Measurements from ENCODE around the gene BBIP1. TPM values are rescaled to one million over a fixed set of nuclear protein-coding genes. Genes with fewer than 3 reads are reported as not detected.
A peak's percentile ranks its signal among the peaks of the same experiment; 100 is the strongest.

BBIP1 gene
- total RNA-seq, 1 experiment from 2014 or later: 16.7 TPM

GRCh38 chr10:110861476-110861875 lies 57.5 kb downstream of the BBIP1 start:
- DNase-seq: no peak
- CTCF ChIA-PET: no interaction called here

GRCh38 chr10:110860576-110861241 lies 58.3 kb downstream of the BBIP1 start:
- BruUV-seq (replicated peaks): no TSS peak
- H3K4me3 Mint-ChIP-seq (ENCODE audit: unreplicated experiment): no peak overlapping the region
- H3K9me3 ChIP-seq: no peaks in the 10 kb centered on the region
- no peak overlapping the region for H3K4me3 ChIP-seq (ENCODE audit: low read depth, low read length)
- no peaks in the 10 kb centered on the region for H3K36me3 ChIP-seq (ENCODE audit: control insufficient read depth, insufficient read depth, low read length)
- intact Hi-C loops (cut with micrococcal nuclease; ENCODE audit: unreplicated experiment): no loop called here
- H3K27ac Mint-ChIP-seq (ENCODE audit: unreplicated experiment): peak overlapping the region; percentile 64
- H3K36me3 Mint-ChIP-seq (ENCODE audit: insufficient read depth, unreplicated experiment): peaks cover 11% of the 10 kb centered on the region
- no peaks in the 10 kb centered on the region for H3K27me3 ChIP-seq (replicated peaks; ENCODE audit: control insufficient read depth, insufficient read depth, low read length)
- peaks cover 39% of the 10 kb centered on the region for H3K4me1 ChIP-seq
- TF ChIP-seq, protein P1, sequence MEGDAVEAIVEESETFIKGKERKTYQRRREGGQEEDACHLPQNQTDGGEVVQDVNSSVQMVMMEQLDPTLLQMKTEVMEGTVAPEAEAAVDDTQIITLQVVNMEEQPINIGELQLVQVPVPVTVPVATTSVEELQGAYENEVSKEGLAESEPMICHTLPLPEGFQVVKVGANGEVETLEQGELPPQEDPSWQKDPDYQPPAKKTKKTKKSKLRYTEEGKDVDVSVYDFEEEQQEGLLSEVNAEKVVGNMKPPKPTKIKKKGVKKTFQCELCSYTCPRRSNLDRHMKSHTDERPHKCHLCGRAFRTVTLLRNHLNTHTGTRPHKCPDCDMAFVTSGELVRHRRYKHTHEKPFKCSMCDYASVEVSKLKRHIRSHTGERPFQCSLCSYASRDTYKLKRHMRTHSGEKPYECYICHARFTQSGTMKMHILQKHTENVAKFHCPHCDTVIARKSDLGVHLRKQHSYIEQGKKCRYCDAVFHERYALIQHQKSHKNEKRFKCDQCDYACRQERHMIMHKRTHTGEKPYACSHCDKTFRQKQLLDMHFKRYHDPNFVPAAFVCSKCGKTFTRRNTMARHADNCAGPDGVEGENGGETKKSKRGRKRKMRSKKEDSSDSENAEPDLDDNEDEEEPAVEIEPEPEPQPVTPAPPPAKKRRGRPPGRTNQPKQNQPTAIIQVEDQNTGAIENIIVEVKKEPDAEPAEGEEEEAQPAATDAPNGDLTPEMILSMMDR (IDR thresholded peaks at IDR 0.05; ENCODE audit: insufficient read depth in 1 of 2, low read depth in 1 of 2, low read length in 1 of 2, severe bottlenecking in 1 of 2, unreplicated experiment in 1 of 2): no peak
- no peak for DNase-seq
- no peaks in the 10 kb centered on the region for H3K27me3 Mint-ChIP-seq (ENCODE audit: insufficient read depth, unreplicated experiment)
- ChIA-PET CTCF (interaction anchor here (0.6 kb wide), 1 partner anchor 1586 kb away, joined by 4 read pairs; the partner anchor contains the start of gene VTI1A), POLR2A (interaction anchor here (1.7 kb wide), 1 partner anchor 11 kb away, joined by 10 read pairs; the partner anchor contains the start of gene PDCD4)
- H3K9me3 Mint-ChIP-seq (ENCODE audit: unreplicated experiment): no peaks in the 10 kb centered on the region
- H3K4me1 Mint-ChIP-seq (ENCODE audit: low read depth, unreplicated experiment): peaks cover 33% of the 10 kb centered on the region

More at GRCh38 chr10:110861476-110861875, 57.5 kb downstream of the BBIP1 start:
- H3K27me3 ChIP-seq (replicated peaks; ENCODE audit: control insufficient read depth, insufficient read depth, low read length): no peaks in the 10 kb centered on the region
- no peak overlapping the region for H3K4me3 Mint-ChIP-seq (ENCODE audit: unreplicated experiment)
- H3K36me3 ChIP-seq (ENCODE audit: control insufficient read depth, insufficient read depth, low read length): no peaks in the 10 kb centered on the region
- H3K9me3 Mint-ChIP-seq (ENCODE audit: unreplicated experiment): no peaks in the 10 kb centered on the region
- no TSS peak for BruUV-seq (replicated peaks)
- H3K27ac Mint-ChIP-seq (ENCODE audit: unreplicated experiment): no peak overlapping the region
- POLR2A ChIA-PET: interaction anchor here (1.7 kb wide), 1 partner anchor 10 kb away, joined by 10 read pairs; the partner anchor contains the start of gene PDCD4
- peaks cover 33% of the 10 kb centered on the region for H3K4me1 Mint-ChIP-seq (ENCODE audit: low read depth, unreplicated experiment)
- peaks cover 39% of the 10 kb centered on the region for H3K4me1 ChIP-seq
- intact Hi-C loops (cut with micrococcal nuclease; ENCODE audit: unreplicated experiment): no loop called here
- H3K36me3 Mint-ChIP-seq (ENCODE audit: insufficient read depth, unreplicated experiment): peaks cover 11% of the 10 kb centered on the region
- H3K9me3 ChIP-seq: no peaks in the 10 kb centered on the region
- no peaks in the 10 kb centered on the region for H3K27me3 Mint-ChIP-seq (ENCODE audit: insufficient read depth, unreplicated experiment)
- no peak overlapping the region for H3K4me3 ChIP-seq (ENCODE audit: low read depth, low read length)
- TF ChIP-seq, protein P1 (IDR thresholded peaks at IDR 0.05; ENCODE audit: insufficient read depth in 1 of 2, low read depth in 1 of 2, low read length in 1 of 2, severe bottlenecking in 1 of 2, unreplicated experiment in 1 of 2): no peak

DNA sequence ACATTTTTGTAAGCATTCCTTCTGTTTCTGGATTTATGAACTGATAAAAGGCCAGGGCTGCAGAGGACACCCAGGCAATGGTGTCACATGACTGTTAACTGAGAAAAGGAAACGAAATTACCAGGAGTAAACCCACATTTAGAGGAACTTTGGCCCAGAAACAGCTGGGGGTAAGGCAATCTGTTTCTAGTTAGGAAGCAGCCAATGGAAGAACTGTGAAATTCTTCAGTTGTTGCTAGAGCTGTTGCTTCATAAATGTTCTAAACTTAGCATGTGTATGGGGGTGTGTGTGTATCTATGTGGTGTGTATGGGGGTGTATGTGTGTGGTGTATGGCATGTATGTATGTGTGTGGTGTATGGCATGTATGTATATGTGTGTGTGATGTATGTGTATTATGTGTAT lies 59.0 kb downstream of the BBIP1 start:
- POLR2A ChIA-PET: interaction anchor here (1.7 kb wide), 1 partner anchor 11 kb away, joined by 10 read pairs; the partner anchor contains the start of gene PDCD4
- no TSS peak for BruUV-seq (replicated peaks)
- no peak for DNase-seq
- Mint-ChIP-seq H3K27ac (ENCODE audit: unreplicated experiment) (no peak overlapping the region), H3K4me3 (ENCODE audit: unreplicated experiment) (no peak overlapping the region), H3K27me3 (ENCODE audit: insufficient read depth, unreplicated experiment) (no peaks in the 10 kb centered on the region), H3K9me3 (ENCODE audit: unreplicated experiment) (no peaks in the 10 kb centered on the region), H3K36me3 (ENCODE audit: insufficient read depth, unreplicated experiment) (peaks cover 11% of the 10 kb centered on the region), H3K4me1 (ENCODE audit: low read depth, unreplicated experiment) (peaks cover 28% of the 10 kb centered on the region)
- CTCF ChIA-PET: interaction anchor here (0.6 kb wide), 1 partner anchor 1587 kb away, joined by 4 read pairs; the partner anchor contains the start of gene VTI1A
- Histone ChIP-seq H3K36me3 (ENCODE audit: control insufficient read depth, insufficient read depth, low read length) (no peaks in the 10 kb centered on the region), H3K4me1 (peaks cover 39% of the 10 kb centered on the region), H3K9me3 (no peaks in the 10 kb centered on the region), H3K27me3 (replicated peaks; ENCODE audit: control insufficient read depth, insufficient read depth, low read length) (no peaks in the 10 kb centered on the region), H3K4me3 (ENCODE audit: low read depth, low read length) (no peak overlapping the region)
- TF ChIP-seq, protein P1 (IDR thresholded peaks at IDR 0.05; ENCODE audit: insufficient read depth in 1 of 2, low read depth in 1 of 2, low read length in 1 of 2, severe bottlenecking in 1 of 2, unreplicated experiment in 1 of 2): no peak
- intact Hi-C loops (cut with micrococcal nuclease; ENCODE audit: unreplicated experiment): loop anchor here (5.0 kb wide), 1 partner anchor 43 kb away; no protein-coding TSS in a partner anchor

Measured in Caco-2 (cell line).